HG02678 (cell line): ENCODE data around the gene KIRREL3.

Experiments
- ATAC-seq: cut with Tn5 transposase; IDR thresholded peaks from one replicate; pipeline ENCODE4 v1.9.1; 2021; ENCODE audit warnings: mild to moderate bottlenecking, moderate library complexity; ENCODE audit not compliant: unreplicated experiment

The KIRREL3 gene

DNA sequence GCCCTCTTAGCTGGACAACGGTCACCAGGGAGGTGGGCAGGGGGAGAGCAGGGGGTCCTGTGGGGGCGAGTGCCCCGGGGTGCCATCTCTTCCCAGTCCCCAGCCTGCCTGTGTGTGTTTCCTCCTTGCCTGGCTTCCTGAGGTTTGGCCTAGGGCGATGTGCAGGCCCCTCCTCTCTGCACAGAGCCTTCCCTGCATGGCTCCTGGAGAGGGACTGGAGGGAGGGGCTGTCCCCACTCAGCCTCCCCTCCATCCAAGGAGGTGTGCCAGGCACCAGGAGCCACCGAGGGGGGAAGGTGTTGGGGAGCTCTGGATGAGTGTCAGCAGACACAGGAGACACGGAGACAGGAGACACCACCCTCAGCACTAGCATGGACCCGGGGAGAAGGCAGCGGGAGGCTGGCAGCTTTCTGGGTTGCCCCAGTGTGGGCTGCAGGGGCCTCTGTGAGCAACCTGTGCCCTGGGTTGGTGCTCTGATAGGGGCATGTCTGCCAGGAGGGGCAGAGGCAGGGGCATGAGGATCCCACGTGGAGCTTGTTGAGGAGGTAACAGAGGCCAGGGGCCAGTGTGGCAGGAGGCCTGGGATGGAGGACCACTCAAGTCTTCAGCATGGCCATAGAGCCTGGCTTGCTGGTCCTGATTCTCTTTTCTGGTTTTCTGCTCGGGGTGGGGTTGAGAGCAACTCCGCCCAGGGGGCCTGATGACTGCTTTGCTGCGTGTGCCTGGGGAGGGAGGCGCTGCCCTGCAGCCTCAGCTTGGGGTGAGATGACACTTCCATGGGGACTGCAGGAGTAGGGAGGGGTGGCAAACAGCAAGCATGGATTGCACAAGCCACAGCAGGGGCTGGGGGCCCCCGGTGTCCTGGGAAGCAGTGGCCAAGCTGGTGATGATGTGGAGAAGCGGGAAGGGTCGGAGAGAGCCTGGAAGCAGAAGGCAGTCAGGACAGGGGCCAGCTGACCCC, 566.3 kb downstream of the KIRREL3 start:
- ATAC-seq, result no peak

DNA sequence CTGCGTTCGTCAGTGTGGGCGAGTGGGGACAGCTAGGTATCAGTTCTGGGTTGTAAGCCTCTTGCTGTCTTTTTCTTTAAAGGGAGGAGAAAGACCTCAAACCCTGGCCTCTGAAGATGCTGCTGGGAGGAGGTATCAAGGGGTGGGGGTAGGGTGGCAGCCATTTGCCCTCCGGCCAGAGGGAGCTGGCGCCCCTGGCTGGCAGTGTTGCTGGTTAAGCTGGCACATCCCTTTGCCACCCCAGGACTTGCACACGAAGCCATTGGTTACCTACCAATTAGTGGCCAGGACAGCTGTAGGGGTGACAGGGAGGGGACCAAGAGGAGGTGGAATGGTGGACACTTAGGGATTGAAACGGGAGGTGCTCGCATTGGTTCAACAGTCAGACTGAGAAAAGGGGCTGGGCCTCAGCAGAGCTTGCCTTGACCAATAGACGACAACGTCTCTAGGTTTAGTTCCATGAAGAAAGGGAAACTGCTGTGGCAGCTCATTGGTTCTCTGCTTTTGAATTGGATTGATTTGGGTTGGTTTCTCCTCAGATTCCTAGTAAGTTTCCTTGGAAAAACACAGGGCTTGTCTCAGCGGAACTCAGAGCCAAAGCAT, 567.2 kb downstream of the KIRREL3 start:
- no peak for ATAC-seq

DNA sequence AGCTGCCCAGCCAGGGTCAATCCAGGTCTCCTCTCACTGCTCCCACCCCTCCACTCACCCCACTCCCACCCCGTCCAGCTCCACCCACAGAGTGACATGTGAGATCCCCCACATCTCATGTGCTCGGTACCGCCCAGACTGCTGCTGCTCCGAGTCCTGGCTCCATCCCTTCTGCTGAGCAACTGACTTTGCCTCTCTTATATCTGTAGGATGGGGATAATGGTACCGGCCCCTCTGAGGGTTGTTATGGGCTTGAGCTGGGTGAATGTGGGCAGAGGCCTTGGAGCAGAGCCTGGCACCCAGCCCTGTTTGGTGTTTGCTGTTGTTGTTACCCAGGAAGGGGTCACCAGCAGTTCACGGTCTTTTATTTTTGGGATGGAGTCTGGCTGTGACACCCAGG, 568.0 kb downstream of the KIRREL3 start:
- no peak for ATAC-seq

DNA sequence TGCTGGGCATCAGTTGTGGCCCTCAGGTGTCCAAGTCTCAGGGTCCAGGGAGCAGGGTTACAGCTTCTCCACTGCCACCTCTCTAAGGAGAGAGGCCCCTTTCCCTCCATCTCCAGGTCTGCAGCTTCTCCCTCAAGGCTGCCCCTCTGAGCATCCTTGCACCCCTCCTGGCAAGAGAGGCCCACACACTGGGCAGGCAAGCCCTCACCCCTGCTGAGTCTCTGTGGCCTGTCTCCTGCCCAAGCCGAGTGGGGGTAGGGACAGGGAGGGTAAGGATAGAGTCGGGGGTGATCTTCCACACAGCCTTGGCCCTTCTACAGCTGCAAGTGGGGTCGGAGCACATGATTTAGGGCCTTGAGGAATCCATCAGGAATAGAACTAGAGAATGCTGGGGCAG, 568.5 kb downstream of the KIRREL3 start:
- no peak for ATAC-seq

DNA sequence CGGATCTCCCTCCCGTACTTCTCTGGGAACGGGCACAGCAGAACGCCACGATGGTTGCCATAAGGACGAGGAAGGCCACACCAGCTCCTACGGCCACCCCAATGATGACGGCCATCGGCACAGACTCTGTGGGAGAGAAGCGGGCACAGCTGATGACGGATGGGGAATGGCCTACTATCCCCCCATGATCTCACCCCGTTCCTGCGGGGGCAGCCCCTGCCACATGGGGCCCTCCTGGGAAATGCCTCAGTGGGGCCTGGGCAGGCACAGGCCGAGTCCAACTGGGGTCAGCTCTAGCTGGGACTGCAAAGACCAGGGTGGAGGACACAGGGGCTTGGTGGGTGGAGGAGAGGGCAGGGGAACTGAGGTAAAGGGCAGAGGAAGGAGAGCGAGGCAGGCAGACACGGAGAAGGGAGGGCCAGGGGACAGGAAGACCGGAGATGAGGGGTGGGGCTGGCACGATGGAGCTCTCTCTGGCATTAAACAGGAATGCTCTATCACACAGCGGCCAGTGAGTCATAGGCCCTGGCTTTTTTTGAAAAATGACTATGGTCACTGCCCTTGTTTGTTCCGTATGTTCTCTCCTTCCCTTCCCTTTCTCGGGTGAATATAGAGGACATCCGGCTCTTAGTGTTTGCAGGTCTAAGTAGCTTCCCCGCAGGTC, 569.0 kb downstream of the KIRREL3 start:
- no peak for ATAC-seq

DNA sequence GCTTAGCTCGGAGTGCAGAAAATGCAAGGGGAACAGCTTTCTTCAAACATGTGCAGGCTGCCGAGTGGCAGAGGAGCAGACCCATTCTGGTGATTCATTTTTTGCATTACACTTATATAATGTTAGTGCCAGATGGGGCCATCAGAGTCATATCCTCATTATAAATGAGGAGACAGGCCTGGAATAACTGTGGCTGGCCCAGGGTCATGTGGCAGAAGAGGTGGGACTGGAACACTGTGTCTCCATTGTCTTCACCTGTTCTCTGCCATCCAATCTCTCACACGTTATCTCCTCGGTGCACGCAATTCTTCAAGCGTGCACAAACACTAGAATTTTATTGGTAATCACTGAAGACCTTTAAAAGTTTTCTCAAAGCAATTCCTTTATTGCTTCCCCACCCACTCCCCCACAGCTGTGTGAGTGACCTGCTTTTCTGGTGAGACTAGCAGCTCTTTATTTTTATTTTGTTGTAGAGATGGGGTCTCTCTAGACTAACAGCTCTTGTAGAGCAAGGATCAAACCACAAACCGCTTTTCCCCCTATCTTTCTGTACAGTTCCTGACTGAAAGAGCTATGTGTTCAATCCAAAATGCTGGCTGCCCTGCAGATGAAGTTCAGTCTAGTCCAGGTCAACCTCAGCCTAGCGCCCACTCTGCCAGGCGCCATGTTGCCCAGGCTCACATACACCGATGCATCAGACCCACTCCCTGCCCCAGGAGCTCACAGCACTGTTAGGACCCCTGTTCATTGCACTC, 569.8 kb downstream of the KIRREL3 start:
- no peak for ATAC-seq

DNA sequence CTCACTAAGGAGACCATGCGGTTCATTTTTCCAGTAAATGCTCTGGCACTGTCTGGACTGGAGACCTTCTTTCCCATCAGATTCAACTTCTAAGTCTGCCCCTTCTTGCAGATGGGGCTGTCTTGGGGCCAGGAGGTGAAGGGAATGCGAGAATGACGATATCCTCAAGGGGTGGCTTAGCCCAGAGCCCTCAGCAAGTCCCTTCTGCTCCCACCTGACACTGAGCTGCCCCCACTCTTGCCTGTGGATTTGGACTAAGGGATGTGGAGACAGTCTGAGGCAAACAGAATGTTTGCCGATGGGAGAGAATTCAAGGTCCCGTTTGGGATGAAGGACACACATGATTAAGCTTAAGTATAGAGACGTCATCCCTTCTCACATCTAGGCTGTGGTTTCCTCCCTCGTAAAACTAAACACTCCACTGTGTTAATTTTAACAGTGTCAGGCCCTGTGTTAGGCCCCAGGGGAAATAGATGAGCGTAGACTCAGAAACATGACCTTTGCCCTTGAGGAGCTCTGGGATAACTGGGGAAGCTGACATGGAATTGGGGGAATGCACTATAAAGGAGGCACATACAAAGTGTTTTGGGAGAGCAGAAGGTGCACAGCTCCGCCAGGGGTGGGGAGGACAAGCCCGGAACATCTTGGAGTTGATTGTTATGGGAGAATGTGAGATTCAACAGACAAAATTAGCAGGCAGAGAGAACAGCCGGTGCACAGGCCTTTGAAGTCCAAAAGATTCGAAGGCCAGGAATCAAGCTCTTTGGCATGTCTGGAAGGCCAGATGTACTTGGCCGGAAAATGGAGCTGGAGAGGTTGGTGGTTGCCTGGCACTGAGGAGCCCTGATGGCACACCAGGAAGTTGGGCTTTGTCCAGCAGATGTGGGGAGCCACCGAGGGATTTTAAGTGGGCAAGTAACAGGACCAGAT, 573.5 kb downstream of the KIRREL3 start:
- peak; percentile 76 for ATAC-seq

DNA sequence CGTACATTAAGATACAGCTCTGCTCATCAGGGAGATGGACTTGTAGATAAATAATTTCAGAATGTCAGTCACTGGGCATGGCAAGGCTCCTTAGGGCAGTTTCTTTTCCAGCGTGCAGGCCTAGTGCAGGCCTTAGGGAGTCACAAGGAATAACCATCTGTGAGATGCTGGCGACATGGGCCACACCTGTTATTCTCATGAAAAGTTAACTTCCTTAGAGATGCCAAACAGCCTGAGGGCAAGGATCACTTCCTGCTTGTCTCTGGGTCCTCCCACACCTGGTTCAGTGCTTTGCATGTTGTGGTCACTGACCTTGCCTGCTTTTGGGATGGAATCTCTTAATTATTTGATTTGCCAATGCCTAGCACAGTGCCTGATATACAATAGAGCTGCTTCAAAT, 574.5 kb downstream of the KIRREL3 start:
- no peak for ATAC-seq

DNA sequence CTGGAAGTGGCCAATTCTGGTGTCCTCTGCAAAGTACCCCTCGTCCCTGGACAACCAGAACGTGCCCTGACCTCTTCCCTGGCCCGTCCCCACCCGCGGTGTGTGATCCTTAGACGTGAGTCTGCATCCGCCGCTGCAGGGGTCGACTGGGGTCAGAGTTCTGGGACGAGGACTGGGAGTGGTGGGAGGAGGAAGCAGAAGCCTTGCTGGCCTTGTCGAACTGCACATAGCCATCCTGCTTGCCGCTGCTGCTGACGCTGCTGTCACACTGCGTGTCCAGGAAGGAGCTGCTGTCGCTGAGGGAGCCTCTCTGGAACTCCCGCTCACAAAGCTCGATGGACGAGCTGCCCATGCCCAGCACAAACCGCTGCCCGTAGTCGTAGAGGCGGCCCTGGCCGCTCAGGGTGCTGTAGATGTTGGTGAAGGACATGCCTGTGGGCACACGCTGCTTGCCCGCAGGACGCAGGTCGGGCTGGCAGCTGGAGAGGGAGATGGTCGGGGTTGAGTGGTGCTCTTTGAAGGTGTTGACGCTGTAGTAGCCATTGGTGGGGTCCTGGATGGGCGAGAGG, 576.0 kb downstream of the KIRREL3 start:
- ATAC-seq, result no peak

DNA sequence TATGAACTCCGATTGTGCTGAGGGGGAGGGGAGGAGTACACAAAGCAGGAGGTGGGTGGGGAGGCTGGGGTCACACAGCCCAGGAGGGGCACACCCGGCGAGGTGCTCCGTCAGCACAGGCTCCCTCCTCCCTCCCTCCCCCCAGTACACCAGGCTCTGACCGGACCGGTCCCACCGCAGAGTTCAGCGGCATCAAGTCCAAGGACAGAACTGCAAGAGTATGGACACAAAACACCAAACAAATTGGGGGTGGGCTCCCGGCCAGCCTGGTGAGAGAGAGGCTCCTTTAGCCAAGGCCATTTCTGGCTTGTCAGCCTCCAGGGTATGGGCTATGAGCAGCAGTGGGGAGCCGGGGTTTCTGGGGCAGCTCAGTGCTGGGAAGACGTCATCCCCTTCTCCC, 576.8 kb downstream of the KIRREL3 start:
- no peak for ATAC-seq

DNA sequence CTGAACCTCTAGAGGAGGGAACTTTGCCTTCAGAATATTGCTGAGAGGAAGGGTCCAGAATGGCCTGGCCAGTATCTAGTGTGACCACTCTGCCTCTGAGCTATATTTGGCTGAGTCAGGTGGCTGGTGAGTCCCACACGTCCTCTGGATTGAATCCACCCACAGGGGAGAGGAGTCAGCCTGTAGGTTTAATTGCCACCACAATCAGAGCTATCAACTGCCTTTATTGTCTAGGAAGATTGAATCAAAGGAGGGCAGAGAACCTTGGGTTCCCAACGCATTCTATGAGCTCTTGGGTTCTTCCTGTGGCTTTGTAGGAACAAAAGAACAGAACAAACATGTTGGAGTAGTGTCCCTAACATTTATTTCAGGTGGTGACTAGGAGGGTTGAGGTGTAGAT, 577.4 kb downstream of the KIRREL3 start:
- ATAC-seq, result no peak

DNA sequence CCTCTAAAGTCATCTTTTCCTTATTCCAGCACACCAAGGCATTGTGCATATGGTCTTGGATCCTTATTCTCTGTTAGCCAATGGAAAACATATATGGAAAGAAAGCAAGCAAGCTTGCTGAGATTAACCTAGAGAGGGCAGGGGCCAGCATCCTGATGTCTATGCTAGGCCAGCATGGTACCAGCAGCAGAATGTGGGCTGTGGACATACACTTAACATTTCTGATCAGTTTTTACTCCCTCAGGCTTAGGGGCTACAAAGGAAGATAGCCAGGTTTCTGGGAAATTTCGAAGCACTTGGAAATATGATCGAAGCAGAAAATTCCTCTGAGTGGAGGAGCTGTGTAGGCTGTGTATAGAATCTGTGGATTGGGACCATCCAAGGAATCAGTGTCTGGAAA, 578.1 kb downstream of the KIRREL3 start:
- no peak for ATAC-seq

DNA sequence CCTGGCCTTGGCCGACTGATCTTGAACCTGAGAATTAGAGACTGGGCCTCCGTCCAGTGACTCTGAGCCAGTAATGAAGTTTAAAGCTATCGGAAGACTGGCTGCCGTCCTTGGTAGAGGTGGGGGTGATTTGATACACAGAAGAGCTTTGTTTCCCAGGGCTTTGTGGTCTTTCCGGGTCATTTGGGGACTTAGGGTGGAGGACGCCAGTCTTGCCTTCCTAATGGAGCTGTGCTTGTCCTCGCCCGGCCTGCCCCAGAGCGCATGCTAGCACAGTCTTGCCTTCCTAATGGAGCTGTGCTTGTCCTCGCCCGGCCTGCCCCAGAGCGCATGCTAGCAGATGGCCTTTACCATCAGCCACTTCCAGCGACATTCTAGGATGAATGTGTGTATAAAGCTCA, 579.3 kb downstream of the KIRREL3 start:
- no peak for ATAC-seq

DNA sequence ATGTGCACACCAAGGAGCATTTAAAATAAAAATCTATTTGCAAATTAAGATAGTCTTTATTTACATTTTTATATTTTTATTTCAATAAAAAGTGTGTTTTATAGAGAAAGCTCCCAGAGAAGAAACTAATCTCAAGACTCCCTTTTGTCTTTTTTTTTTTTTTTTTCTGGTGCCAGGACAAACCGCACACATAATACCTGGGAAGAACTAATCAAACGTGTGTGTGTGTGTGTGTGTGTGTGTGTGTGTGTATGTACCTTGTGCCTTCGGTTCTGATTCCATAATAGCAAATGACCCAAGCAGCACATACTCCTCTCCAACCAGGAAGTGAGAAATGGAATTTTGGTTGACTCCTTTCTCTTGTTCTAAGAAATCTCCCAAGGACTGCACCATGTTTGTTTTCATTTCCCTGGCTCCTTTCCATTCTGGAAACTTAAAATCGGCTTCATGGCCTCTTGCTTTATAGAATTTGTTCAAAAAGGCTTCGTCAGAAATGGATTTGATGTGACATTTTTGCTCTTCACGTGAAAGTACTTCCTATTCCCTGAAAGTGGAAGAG, 579.8 kb downstream of the KIRREL3 start:
- ATAC-seq, result no peak

DNA sequence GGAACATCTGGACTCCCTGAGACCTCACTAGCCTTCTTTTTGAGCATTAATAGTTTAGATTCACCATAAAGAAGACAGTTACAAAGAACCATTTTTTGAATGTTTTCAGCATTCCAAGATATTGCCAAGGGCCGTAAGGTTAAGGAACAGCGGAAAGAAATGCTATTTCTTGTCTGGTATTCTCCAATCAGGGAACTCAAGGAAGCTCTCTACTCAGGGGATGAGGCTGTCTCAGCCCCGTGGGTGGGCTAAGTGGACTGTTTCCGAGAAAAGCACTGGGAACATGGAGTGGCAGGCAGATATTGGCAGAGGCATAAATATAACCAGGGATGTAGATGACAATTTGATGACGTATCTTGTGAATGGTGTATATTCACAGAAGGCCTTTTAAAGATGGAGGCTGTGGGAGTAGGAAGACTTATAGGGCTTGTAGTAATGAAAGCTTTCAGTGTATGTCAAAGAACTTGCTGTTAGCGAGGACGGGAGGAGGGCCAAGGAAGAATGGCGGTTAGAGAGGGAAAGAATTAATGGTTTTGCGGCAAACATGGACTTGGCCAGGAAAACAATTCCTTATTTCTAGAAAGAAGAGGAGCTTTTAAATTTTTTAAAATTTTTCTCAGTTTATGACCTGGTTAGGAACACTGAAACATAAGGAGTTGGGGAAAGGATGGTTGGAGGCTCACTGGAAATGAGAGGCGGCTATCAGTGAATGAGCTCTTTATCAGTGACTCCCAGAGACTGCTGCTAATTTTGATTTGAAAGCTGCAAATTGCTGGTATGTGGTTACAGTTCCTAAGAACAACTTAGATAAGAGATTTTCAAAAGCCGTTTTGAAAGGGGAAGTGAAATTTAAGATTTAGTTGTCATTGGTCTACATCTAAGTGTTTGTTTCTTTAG, 580.5 kb downstream of the KIRREL3 start:
- ATAC-seq, result peak; percentile 78

DNA sequence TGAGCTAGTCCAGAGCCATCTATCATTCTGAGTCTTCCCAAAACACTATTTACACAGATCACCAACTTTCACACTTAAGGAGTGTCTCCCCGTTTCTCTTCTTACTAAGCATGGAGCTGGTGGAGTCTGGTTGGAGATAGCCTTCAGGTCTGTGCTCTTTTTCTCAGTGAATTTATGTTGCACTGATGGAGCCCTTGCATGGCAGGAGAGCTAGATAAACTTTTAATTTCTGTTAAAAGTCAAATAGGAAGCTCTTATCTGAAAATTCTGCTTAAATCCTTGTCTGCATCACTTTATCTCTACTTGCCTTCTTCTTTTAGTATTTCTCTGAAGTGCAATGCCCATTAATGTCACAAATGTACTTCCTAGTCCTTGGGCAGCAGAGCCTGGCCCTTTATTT, 581.7 kb downstream of the KIRREL3 start:
- ATAC-seq, result no peak

DNA sequence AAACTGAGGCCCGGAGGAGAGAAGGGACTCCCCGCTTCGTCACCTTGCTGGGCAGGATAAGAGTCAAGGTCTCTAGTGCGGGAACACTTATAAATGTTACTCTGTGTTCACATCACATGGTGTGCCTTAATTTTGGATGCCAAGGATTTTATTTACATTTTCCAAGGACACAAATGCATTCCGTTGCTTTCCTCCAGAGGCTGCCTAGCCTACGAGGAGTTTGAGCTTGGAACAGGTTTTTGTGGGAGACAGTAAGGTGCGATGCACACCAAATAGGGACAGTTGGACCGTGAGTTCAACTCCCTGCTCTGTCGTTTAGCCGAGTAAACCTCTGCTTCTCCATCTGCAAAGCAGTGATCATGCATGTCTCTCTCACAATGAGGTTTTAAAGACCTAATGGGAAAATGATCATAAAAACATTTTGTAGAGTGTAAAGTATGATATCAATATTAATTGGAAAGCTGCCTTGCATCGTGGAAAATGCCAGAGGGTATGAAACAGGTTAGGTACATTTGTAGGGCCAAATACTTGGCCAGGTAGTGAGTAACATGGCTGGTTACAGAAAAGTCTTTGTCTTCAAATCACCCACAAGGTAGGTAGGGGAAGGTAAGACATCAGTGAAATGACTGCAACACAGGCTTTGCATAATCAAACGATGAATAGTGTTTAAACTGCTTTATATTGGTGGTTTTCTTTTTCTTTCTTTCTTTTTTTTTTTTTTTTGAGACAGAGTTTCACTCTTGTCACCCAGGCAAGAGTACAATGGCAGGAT, 583.3 kb downstream of the KIRREL3 start:
- no peak for ATAC-seq
